BE2C (cell line): ENCODE measurements around the gene SLC38A1.

ENCODE experiments used
- DNase-seq: peaks from one replicate; pipeline ENCODE4 v3.0.0-alpha.2; 2020
- H3K27me3 ChIP-seq: fragments of 250-450 bp; sonication (Bioruptor Pico); 2 replicates; pipeline ENCODE4 v1.5.1; 2020; ENCODE audit warnings: mild to moderate bottlenecking
- H3K36me3 ChIP-seq: fragments of 250-450 bp; sonication (Bioruptor Pico); 2 replicates; pipeline ENCODE4 v1.5.1; 2020; ENCODE audit warnings: mild to moderate bottlenecking
- H3K4me1 ChIP-seq: fragments of 250-450 bp; sonication (Bioruptor Pico); 2 replicates; pipeline ENCODE4 v1.5.1; 2020
- H3K4me3 ChIP-seq: 2 replicates; pipeline ENCODE4 v1.5.1; 2011; ENCODE audit warnings: low read depth, low read length
- H3K9me3 ChIP-seq: fragments of 250-450 bp; sonication (Bioruptor Pico); 2 replicates; pipeline ENCODE4 v1.5.1; 2020
- CTCF ChIP-seq: IDR thresholded peaks from 2 replicates; pipeline ENCODE4 v1.5.1; 2012; ENCODE audit warnings: mild to moderate bottlenecking, low read depth, low read length

SLC38A1 gene

GRCh38 chr12:46179693-46180452 is 89.0 kb downstream of the SLC38A1 start:
- no peak overlapping the region for H3K4me3 ChIP-seq
- H3K4me1 ChIP-seq, result no peaks in the 10 kb centered on the region
- H3K9me3 ChIP-seq, result no peaks in the 10 kb centered on the region
- no peaks in the 10 kb centered on the region; the same call in 1 of the 2 replicates for H3K36me3 ChIP-seq
- no peak for DNase-seq
- no peaks in the 10 kb centered on the region for H3K27me3 ChIP-seq
- TF ChIP-seq CTCF, result no peak

- TF ChIP-seq CTCF, result no peak
- Histone ChIP-seq H3K4me3 (no peak overlapping the region), H3K27me3 (no peaks in the 10 kb centered on the region), H3K9me3 (no peaks in the 10 kb centered on the region), H3K36me3 (no peaks in the 10 kb centered on the region), H3K4me1 (no peaks in the 10 kb centered on the region)
- DNase-seq, result no peak
These were observed 90.8 kb downstream of the SLC38A1 start for GRCh38 chr12:46177837-46178608.

- no peak for TF ChIP-seq CTCF
- H3K36me3 ChIP-seq, result no peaks in the 10 kb centered on the region
- no peak overlapping the region for H3K4me3 ChIP-seq
- H3K27me3 ChIP-seq, result no peaks in the 10 kb centered on the region
- no peak for DNase-seq
- no peaks in the 10 kb centered on the region for H3K9me3 ChIP-seq
- H3K4me1 ChIP-seq, result no peaks in the 10 kb centered on the region
These were observed 91.8 kb downstream of the SLC38A1 start for GRCh38 chr12:46177025-46177424.

GRCh38 chr12:46174919-46175318 is 93.9 kb downstream of the SLC38A1 start:
- Histone ChIP-seq H3K4me1 (no peaks in the 10 kb centered on the region), H3K27me3 (no peaks in the 10 kb centered on the region), H3K4me3 (no peak overlapping the region), H3K9me3 (no peaks in the 10 kb centered on the region), H3K36me3 (no peaks in the 10 kb centered on the region)
- no peak for TF ChIP-seq CTCF
- DNase-seq, result no peak

- Histone ChIP-seq H3K36me3 (no peaks in the 10 kb centered on the region), H3K27me3 (no peaks in the 10 kb centered on the region), H3K4me1 (no peaks in the 10 kb centered on the region), H3K4me3 (no peak overlapping the region), H3K9me3 (no peaks in the 10 kb centered on the region)
- no peak for TF ChIP-seq CTCF
- no peak for DNase-seq
These were observed 94.7 kb downstream of the SLC38A1 start for GRCh38 chr12:46174061-46174662.
